NCI-H774 (cell line): ENCODE measurements around the gene DCST1.
A peak's percentile ranks its signal among the peaks of the same experiment; 100 is the strongest.

Experiments
- DNase-seq: peaks from one replicate; lab custom pipeline; 2025; lab: John Stamatoyannopoulos, UW

Gene DCST1

DNA sequence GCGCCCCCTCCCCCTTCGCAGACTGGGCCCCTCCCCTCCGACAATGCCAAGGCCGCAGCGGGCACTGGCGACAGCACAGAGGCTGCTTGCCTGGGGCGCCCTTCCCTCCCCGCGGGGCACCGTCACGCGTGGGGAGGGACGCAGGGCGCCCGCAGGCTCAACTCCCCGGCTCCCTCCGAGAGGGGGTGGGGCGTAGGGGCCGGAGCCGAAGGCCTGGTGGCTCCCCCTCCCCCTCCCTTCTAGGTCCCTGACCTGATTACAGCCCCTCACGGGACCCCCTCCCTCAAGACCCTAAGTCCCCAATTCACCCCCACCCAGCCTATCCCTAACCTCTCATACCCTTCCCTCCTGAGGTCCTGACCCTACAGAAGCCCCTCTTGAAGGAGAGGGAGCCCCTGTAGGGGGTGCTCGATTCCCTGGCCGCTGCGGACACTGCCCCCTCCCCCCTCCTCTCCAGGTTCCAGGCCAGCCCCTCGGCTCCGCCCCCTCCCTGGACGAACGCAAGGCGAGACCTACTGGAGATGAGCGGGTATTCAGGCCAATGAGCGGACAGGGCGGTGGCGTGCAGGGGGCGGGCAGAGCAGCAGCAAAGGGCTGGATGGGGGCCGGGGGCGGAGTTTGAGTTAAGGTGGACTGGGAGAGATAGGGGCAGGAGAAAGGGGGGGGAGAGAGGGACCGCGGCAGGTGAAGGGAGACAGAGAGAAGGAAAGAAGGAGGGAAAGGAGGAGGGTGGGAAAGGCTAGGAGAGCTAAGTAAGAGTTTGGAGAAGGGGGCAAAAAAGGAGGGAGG lies 31.8 kb upstream of the DCST1 start:
- DNase-seq, result peak; percentile 99

DNA sequence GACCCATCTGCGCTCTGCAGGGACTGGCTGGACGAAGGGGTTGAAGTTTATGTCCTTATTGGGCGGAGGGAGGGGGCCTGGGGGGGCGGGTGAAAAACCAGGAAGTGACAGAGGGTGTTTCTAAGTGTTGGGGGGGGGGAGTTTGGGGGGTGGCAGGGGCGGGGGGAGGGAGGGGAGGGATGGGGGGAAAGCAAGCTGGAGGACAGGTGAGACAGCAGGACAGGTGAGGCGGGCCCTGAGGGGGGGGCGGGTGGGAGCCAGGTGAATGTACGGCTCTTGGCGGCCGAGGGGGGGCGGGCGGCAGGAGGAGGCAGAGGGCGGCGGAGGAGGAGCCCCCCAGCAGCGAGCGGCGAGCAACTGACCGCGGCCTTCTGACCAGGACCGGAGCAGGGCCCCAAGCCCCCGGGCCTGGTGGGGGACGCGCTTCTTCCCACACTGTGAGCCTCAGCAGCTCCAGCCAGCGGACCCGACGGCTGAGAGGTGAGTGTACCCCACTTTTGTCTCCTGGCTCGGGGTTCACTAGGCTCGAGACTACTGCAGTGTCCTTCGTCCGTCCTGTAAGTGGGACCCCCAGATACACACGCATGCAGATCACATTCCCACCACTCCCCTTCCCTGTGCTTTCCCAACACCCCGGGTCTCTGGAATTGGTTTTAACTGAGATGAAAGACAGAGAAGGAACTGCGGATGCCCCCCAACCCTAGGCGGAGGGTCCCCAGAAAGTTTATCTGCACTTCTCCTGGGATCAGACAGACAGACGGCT lies 31.0 kb upstream of the DCST1 start, which contains the start of gene ZBTB7B:
ZBTB7B (plus strand) TSS at position 339 of the 763 bp plus-strand sequence. CDS start 11,859 bp downstream, outside the sequence.
- DNase-seq, result peak; percentile 51

DNA sequence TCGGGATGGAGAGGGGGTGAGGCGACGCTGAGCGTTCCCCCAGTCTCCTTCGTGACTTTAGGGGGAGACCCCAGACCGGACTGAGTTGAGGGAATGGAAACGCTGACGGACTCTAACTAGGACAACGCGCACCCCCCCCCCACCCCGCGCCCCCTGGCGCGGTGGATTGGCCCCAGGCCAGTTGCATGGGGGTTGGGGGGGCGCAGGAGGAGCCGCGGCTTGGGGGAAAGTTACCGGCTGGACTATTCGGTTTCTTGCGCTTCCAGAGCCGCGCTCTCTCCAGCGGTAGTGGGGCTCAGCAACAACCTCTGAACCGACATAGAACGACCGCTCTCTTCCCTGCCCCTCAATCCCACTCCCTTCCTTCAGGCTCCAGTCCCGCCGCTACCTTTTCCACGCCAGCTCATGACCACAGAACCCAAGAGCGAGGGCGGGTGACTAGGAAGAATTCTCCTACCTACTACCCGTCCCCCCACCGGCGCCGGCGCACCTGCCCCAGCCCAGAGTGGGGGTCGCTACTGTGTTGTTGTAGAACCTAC lies 30.3 kb upstream of the DCST1 start:
- no peak for DNase-seq

DNA sequence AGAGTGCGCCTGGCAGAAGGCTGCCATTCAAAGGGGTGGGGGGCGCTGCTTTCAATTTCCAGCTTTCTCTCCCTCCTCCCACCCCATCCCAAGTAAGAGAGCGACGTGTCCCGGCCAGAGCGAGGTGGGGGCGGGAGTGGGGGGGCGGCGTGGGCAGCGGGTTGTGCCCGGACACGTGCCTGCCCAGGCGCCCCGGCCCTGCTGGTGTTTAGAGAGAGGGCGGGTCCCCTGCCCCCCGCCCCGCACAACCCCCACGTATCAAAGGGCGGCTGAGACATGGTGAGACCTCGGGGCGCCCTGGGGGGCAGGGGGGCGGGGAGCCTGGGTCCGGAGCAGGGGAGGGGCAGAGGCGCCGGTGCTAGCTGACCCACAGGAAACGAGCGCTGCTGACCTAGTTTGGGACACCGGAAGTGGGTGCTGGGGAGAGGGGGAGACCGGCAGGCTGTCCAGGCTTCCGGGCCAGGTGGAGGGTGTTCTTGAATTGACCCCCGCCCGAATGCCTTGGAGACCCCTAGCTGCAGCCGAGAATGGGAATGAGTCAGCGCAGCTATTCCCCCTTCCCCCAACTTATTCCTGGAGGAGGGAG lies 29.8 kb upstream of the DCST1 start:
- DNase-seq, result peak; percentile 36

DNA sequence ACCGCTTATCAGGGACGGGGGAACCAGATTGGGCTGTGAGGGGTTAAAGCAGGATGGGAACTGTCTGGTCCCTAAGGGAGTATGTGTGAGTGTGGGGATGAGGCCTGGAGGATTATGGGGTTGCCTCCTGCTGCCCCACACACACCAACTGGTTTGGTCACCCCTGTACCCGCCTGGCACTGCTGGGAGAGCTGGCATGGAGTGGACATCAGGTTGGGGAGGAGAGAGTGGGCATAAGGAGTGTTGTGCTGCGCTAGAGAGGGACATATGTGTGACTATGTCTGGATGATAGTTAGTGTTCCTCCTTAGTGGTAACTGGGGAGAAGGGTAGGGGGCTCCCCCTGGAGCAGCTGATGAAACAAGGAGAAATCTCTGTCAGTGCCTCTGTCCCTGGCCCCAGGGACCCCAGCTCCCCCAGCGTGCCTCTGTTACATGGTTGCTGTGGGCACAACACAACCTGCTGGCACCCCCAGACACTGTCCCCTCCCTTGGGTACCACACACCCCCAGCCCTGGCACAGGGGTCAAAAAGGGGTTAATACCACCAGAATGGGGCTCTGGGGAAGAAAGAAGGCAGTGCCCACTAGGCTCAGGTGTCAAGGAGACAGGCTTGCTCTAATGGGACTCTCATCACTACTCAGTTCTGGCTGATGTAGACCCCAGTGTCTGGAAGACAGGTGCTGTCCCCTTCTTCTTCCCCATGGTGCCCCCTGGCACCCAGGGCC lies 29.1 kb upstream of the DCST1 start:
- no peak for DNase-seq

DNA sequence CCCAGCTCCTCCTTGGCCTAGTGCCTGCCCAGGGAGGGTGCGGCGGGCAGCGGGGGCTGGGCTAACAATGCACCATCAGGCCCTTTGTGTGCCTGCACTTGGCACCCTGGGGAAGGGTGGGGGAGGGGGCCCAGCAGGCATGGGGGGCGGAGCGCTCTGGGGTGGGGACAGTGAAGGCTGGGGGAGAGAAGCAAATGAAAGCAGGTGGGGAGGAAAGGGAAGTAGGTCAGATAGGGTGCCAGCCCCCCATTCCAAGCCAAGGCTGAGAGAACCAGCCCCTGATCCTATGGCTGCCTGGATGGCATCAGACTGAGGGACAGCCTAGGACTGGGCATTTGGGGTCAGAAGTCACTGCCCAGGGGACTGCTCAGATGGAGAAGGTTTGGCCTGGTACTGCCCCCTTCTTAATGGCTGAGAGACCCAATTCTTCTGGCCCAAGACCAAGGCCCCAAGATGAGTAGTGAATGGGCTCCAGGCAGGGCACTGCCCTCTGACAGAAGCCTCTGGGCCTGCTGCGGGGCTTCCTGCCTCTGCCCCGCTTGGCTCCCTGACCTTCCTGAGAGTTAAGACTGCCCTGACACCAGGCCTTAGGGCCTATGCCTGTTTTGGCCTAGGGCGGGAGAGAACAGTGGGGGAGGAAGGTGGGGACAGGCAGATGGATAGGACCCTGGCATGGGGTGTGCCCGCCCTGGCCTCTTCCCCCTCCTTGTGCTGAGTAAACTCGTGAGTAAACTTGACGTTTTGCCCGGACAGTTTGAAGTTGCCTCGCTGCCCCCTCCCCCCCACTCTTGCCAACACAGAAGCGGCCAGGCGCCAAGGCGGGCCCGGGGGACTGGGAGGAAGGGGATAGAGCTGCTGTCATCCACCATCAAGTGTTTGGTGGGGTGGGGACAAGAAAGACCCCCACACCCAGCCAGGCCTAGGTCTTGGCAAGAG lies 28.3 kb upstream of the DCST1 start:
- no peak for DNase-seq

DNA sequence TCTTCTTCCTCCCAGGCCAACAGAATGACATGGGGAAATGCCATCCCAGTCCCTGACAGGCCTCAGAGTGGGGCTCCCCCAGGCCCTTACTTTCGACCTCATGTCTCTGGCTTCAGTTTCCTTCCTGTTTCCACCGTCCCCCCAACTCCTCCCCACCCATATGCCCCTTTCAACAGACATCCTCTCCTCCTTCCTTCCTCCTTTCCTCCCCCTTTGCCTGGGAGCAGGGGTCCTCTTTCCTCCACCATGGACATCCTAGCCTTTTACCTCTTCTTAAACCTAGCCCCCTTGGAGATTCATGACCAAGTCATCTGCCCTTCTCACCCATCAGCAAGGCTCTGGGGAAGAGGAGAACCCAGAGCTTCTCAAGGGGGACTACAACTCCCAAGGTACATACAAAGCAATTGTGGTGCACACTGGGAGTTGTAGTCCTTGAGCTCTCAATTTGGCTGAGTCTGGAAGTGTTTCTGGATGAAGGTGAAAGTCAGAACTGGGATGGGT lies 27.0 kb upstream of the DCST1 start:
- DNase-seq, result no peak

DNA sequence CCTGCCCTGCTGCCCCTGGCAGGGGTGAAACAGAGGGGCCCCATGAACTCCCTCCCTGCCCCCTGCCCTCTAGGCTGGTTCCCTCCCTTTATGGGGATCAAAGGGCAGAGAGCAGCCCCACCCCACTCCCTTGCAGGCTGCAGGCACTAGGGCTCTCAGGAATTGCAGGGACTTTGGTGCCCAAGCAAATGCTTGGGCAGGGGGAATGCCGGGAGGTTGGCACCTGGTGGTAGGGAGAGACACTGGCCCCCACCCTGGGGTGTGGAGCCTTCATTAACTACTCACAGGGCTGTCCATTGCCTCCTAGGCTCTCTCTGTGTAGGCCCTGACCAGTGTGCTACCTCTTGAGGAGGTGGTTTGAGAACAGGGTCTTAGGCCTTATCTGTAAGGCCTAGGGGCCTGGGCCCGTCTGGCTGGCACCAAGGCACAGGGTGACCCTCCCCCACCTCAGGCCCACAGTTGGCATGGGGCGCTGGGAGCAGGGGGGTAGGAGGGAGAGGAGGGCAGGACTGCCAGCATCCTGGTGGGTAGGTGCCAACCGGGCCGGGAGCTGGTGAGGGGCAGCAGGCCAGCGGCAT lies 26.3 kb upstream of the DCST1 start:
- no peak for DNase-seq

DNA sequence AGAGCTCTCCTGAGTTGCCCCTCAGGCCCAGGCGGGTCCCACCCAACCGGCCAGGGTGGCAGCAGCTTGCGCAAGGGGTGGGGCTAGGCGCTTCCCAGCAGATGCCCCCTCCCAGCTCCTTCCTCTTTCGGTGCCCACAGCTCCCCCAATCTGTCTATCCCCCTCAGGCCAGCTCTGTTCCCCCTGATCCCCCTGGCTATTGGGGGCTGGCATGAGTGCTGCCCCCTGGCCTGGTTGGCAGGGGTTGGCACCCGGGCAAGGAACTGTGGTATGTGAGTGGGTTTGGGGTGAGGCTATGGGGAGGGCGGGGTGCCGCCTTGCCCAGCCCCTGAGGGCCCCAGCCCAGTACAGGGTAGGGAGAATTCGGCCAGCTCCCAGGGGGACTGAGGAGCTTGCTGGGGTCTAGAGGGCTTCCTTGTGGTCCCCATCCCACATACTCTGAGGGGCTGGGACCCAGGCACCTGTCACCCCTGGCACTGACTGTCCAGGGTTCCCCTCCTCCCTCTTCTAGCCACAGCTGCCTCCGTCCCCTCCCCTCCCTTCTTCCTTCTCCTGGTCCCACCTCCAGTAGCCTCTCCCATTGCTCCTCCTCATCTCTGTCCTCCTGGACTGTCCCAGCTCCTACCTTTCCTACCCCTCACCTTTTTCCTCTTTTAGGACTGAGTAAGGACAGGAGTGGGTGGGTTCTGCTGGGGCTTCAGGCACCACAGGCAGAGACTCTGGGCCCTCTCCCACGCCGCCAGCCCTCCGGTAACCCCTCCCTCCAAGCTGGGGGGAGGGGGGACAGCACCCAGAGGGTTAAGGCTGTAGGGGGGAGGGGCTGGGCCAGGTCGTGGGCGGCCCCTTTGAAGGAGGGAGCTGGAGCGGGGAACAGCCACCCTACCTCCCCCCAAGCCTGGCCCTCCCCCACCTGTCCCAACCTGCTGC lies 25.3 kb upstream of the DCST1 start:
- no peak for DNase-seq

DNA sequence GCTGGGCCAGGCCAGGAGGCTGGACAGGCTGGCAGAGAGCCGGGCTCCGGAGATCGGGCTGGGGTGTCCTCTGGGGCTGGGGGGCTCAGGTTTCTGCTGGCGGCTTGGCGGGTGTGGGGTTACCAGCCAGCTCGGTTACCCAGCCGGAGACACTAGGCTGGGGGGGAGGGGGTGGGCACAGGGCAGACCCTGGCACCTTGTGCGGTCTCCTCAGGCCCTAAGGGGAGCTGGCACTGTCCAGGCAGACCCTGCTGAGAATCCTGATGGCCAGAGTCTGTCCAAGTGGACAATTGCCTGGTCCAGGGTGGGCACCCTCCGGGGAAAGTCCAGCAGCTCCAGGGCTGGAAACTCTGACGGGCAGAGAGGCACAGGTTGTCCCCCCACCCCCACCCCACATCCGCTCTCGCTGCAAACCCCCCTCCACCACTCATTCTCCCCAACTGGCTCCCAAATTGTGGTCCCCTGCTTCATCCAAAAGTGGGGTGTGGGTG lies 24.4 kb upstream of the DCST1 start:
- no peak for DNase-seq

DNA sequence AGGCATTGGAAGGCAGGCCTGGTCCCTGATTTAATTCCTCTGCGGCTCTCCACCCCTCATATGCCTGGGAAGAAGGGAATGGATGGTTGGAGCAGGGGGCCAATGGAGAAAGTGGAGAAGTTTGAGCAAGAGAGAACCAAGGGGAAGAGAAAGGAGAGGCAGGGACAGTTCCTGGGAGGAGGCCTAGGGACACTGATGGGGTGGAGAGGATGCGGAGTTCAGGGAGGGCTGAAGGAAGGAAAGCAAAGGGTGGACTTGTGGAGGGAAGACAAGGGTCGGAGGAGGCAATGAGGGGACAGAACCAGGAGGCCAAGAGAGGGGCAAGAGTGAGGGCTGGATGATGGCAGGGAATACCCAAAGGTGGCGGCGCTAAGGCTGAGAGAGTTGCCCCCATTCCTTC lies 23.9 kb upstream of the DCST1 start:
- no peak for DNase-seq

DNA sequence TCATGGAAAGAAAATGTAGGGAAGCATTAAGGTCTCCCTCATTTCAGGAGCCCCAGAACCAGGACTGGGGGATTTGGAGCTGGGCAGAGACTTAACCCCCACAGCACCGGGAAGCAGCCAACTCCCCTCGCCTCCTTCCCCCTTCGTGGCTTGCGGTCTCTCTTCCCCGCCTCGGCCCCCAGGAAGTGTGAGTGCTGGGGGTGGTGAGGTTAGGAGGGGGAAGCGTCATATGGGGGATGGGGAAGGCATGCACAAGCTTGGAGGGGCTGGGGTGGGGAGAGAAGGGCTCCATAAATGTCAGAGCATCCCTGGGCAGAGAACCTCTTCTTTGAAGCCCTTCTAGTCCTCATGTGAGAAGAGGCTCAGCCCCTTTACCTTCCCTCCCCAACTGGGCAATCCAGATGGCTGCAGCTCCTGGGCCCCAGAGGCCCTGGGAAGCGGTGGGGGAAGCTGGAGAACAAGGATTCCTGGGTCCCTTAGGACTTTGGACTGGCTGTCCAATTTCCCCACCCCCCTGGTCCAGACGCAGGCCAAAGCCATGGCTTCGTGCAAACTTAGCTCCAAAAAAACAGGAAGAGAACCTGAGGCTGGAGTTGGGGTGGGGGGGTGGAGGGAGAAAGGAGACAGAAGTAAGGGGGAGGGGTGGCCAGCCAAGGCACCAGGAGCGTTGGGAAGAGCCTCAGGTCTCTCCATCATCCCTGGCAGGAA lies 23.3 kb upstream of the DCST1 start:
- no peak for DNase-seq

DNA sequence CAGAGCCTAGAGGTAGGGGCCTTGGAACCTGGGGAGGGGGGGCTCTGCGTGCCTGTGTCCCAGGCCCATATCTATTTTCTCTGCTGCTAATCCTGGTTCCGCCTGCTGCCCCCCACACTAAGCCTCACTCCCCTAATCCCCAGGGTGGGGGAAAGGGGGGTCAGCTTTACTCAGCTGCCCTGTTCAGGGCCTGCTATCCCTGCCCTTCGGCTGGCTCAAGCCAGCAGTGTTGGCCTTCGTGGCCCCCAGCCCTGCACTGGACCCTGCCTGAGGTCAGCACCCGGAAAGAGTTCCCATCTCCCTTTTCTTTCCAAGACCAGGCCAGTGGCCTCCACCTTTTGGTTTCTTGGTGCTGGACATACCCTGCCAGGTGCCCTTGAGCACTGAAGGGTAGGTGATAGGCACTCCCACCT lies 22.6 kb upstream of the DCST1 start:
- DNase-seq, result no peak

DNA sequence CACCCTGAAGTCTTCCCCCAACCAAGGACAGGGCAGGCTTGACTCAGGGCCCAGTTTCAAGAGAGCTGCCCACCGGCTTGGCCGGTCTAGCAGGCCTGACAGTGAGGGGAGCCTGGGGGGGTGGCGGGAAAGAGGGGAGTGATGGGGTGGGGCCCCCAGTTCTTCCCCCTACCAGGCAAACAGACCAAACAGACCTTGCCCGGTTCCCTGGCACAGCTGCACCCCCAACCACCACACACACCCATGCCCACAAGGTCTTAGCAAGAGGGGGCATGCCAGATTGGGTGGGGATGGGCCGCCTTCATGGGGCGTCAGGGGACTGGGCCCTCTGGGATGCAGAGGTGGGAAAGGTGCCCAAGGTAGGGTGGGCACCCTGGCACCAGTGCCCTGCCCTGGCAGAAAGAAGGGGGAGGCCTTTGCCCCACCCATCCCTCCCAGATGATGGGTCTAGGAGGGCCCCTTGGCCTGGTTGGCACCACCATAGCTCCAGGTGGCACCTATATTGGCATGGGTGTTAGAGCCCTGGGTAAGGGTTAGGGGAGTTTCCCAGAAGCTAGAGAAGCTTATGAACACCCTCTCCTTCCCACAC lies 22.1 kb upstream of the DCST1 start:
- DNase-seq, result no peak

DNA sequence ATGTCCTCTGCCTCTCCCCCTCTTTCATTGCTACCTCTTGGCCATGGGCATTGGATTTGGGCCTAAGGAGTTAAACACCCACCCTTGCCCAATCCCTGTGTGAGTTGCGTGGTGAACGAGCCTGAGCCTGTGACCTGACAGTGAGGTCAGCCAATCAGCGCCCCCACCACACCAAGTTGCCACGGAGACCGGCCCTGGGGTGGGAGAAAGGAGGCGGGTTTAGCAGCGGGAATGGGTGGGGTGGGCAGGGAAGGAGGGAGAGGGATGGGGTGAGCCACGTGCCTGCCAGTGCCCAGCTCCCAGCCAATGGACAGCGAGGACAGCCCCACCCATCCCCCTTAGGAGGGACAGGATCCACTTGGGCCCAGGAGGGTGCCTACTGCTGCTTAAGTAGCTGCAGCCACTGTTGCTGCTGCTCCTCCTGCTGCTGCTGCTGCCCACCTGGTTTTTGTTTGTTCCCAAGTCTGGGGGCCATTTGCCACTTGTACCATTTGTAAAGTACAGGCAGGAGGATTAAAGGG lies 21.5 kb upstream of the DCST1 start:
- DNase-seq, result peak; percentile 62

DNA sequence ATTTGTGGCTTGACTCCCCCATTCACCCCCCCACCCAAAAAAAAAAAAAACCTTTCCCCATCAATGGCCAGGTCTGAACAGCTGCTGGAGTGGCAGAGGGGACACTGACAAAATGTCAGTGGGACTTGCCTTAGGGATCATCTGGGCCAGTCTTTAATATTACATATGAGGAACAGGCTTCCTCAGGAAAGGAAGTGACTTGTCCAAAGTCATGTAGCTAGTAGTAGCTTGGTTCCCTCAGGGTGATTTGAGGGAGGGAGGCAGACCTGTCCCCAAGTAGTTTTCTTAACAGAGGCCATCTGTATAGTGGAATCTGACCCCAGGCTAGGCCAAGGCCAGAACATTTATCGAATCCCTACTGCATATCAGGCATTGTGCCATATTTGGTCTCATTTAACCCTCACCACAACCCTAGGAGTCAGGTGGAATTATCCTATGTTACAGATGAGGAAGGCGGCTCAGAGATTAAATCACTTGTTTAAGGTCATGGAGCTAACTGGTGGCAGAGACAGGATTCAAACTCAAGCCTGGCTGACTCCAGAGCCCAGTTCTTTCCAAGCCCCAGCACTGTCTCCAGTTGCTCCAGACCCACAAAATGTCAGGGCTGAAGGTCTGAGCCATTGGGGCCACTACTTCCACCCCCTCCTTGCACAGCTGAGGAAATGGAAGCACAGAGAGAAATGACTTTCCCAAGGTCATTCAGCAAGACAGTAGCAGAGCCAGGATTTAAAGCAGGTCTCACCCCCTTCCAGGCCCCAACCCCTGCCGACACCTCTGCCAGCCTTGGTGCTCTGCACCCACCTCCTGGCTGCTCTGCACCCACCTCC lies 20.6 kb upstream of the DCST1 start:
- DNase-seq, result no peak

DNA sequence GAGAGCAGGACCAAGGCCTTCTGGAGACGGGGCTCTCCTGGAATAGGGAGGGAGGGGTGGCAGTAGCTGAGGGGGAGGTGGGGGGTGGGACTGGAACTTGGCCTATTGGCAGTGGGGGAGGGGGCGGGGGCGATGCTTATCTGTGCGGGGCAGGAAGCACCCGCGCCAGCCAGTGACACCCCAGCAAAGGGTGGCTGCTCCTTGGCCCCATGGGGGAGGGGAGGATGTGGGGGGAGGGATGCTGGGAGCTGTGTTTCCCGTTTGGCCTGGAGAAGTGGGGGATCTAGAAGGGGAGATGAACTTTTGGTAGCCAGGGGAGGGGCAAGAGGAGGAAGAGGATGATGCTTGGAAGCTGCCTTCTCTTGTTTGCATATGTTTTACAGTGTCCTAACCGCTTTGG lies 20.0 kb upstream of the DCST1 start:
- DNase-seq, result no peak
